Activated CD4-positive, alpha-beta T cell treated with anti-CD3 and anti-CD28 coated beads, Interleukin-2, amount 10 ng/mL, durations not matched to agents 24 days and 14 days (primary cell): ENCODE data around the gene AGK. TPM values are rescaled to one million over a fixed set of nuclear protein-coding genes. Genes with fewer than 3 reads are reported as not detected.
"Not testable (repeated sequence)": the region's sequence is repeated elsewhere in the genome, so short reads cannot be mapped to it uniquely, and the experiment has no call there.

ENCODE experiments used
- DNase-seq: peaks from one replicate; pipeline ENCODE4 v3.0.0; 2022
- H3K27ac Mint-ChIP-seq: one replicate; pipeline ENCODE4 v1.8.0; 2022; ENCODE audit warnings: mild to moderate bottlenecking, mixed read lengths
- H3K27me3 Mint-ChIP-seq: one replicate; pipeline ENCODE4 v1.8.0; 2022; ENCODE audit warnings: mixed read lengths
- H3K36me3 Mint-ChIP-seq: one replicate; pipeline ENCODE4 v1.8.0; 2022; ENCODE audit warnings: low read depth, mild to moderate bottlenecking, mixed read lengths
- H3K4me1 Mint-ChIP-seq: one replicate; pipeline ENCODE4 v1.8.0; 2021; ENCODE audit warnings: mixed read lengths
- H3K4me3 Mint-ChIP-seq: one replicate; pipeline ENCODE4 v1.8.0; 2022; ENCODE audit warnings: mild to moderate bottlenecking, moderate library complexity, mixed read lengths
- H3K9me3 Mint-ChIP-seq: one replicate; pipeline ENCODE4 v1.8.0; 2021; ENCODE audit warnings: mixed read lengths
- intact Hi-C: fragments of 100-400 bp; cut with micrococcal nuclease; formaldehyde crosslinking; loops from one replicate; pipeline ENCODE4 v1.15.1; 2023
- total RNA-seq: library from RNA; stranded (reverse); gene quantifications from 2 replicates; pipeline ENCODE4 v1.2.3, GENCODE V29; 2022

Gene AGK
- total RNA-seq, 1 donor from 2014 or later: 151 TPM

GRCh38 chr7:141674171-141674671, 123.0 kb downstream of the AGK start:
- Mint-ChIP-seq H3K36me3 (peaks cover 36% of the 10 kb centered on the region), H3K27ac (peak overlapping the region; percentile 13)

GRCh38 chr7:141674702-141675101, 123.5 kb downstream of the AGK start:
- H3K27me3 Mint-ChIP-seq: no peaks in the 10 kb centered on the region
- DNase-seq: no peak
- intact Hi-C loops: loop anchor here (5.0 kb wide), 1 partner anchor 117 kb away; no protein-coding TSS in a partner anchor
- H3K9me3 Mint-ChIP-seq: peaks cover 3% of the 10 kb centered on the region
- H3K4me1 Mint-ChIP-seq: peaks cover 39% of the 10 kb centered on the region
- H3K27ac Mint-ChIP-seq: peak overlapping the region; percentile 31
- H3K4me3 Mint-ChIP-seq: peak overlapping the region; percentile 8
- peaks cover 36% of the 10 kb centered on the region for H3K36me3 Mint-ChIP-seq

More at GRCh38 chr7:141674171-141674671, 123.0 kb downstream of the AGK start:
- DNase-seq: no peak
- Mint-ChIP-seq H3K4me1 (peaks cover 37% of the 10 kb centered on the region), H3K4me3 (no peak overlapping the region), H3K27me3 (no peaks in the 10 kb centered on the region), H3K9me3 (peaks cover 3% of the 10 kb centered on the region)
- intact Hi-C loops: no loop called here

GRCh38 chr7:141675436-141676215, 124.4 kb downstream of the AGK start:
- Mint-ChIP-seq H3K4me1 (peaks cover 44% of the 10 kb centered on the region), H3K9me3 (peaks cover 3% of the 10 kb centered on the region), H3K36me3 (peaks cover 40% of the 10 kb centered on the region), H3K27ac (peak overlapping the region; percentile 45), H3K4me3 (peak overlapping the region; percentile 8), H3K27me3 (no peaks in the 10 kb centered on the region)
- DNase-seq: no peak
- intact Hi-C loops: loop anchor here (5.0 kb wide), 1 partner anchor 118 kb away; no protein-coding TSS in a partner anchor

GRCh38 chr7:141676618-141677017, 125.4 kb downstream of the AGK start:
- peak overlapping the region; percentile 51 for H3K27ac Mint-ChIP-seq
- peaks cover 42% of the 10 kb centered on the region for H3K36me3 Mint-ChIP-seq
- peaks cover 3% of the 10 kb centered on the region for H3K9me3 Mint-ChIP-seq

GRCh38 chr7:141679014-141679413, 127.8 kb downstream of the AGK start:
- H3K4me3 Mint-ChIP-seq: peak overlapping the region; percentile 8
- H3K4me1 Mint-ChIP-seq: peaks cover 42% of the 10 kb centered on the region
- H3K27me3 Mint-ChIP-seq: no peaks in the 10 kb centered on the region
- DNase-seq: no peak
- peak overlapping the region; percentile 23 for H3K27ac Mint-ChIP-seq
- intact Hi-C loops: loop anchor here (2.0 to 5.0 kb wide), 2 partner anchors 22 to 122 kb away; no protein-coding TSS in a partner anchor
- H3K36me3 Mint-ChIP-seq: peaks cover 45% of the 10 kb centered on the region
- no peaks in the 10 kb centered on the region for H3K9me3 Mint-ChIP-seq

More at GRCh38 chr7:141676618-141677017, 125.4 kb downstream of the AGK start:
- Mint-ChIP-seq H3K4me1 (peaks cover 44% of the 10 kb centered on the region), H3K27me3 (no peaks in the 10 kb centered on the region), H3K4me3 (peak overlapping the region; percentile 12)
- DNase-seq: no peak
- intact Hi-C loops: loop anchor here (5.0 kb wide), 1 partner anchor 119 kb away; no protein-coding TSS in a partner anchor

GRCh38 chr7:141685285-141686023, 134.2 kb downstream of the AGK start:
- H3K27me3 Mint-ChIP-seq: no peaks in the 10 kb centered on the region
- H3K4me3 Mint-ChIP-seq: no peak overlapping the region
- intact Hi-C loops: no loop called here
- peaks cover 61% of the 10 kb centered on the region for H3K36me3 Mint-ChIP-seq
- H3K4me1 Mint-ChIP-seq: peaks cover 14% of the 10 kb centered on the region
- no peak for DNase-seq
- H3K27ac Mint-ChIP-seq: no peak overlapping the region
- H3K9me3 Mint-ChIP-seq: no peaks in the 10 kb centered on the region

GRCh38 chr7:141686074-141686473, 134.9 kb downstream of the AGK start:
- H3K36me3 Mint-ChIP-seq: peaks cover 56% of the 10 kb centered on the region
- H3K9me3 Mint-ChIP-seq: no peaks in the 10 kb centered on the region

GRCh38 chr7:141686670-141687069, 135.5 kb downstream of the AGK start:
- no peak overlapping the region for H3K4me3 Mint-ChIP-seq
- H3K36me3 Mint-ChIP-seq: peaks cover 50% of the 10 kb centered on the region
- H3K9me3 Mint-ChIP-seq: no peaks in the 10 kb centered on the region
- H3K27me3 Mint-ChIP-seq: no peaks in the 10 kb centered on the region
- no peak for DNase-seq
- no peak overlapping the region for H3K27ac Mint-ChIP-seq
- intact Hi-C loops: no loop called here
- H3K4me1 Mint-ChIP-seq: peaks cover 13% of the 10 kb centered on the region

More at GRCh38 chr7:141686074-141686473, 134.9 kb downstream of the AGK start:
- intact Hi-C loops: no loop called here
- DNase-seq: no peak
- Mint-ChIP-seq H3K4me1 (peaks cover 13% of the 10 kb centered on the region), H3K4me3 (no peak overlapping the region), H3K27me3 (no peaks in the 10 kb centered on the region), H3K27ac (no peak overlapping the region)

- no peaks in the 10 kb centered on the region for H3K27me3 Mint-ChIP-seq
- intact Hi-C loops: no loop called here
- no peak overlapping the region for H3K4me3 Mint-ChIP-seq
- H3K27ac Mint-ChIP-seq: no peak overlapping the region
- H3K36me3 Mint-ChIP-seq: peaks cover 42% of the 10 kb centered on the region
- peaks cover 16% of the 10 kb centered on the region for H3K4me1 Mint-ChIP-seq
- no peak for DNase-seq
- H3K9me3 Mint-ChIP-seq: no peaks in the 10 kb centered on the region
These were observed 136.8 kb downstream of the AGK start for GRCh38 chr7:141688043-141688442.

GRCh38 chr7:141689072-141689825, 138.0 kb downstream of the AGK start:
- H3K27ac Mint-ChIP-seq, H3K9me3 Mint-ChIP-seq, H3K4me3 Mint-ChIP-seq, H3K27me3 Mint-ChIP-seq, DNase-seq, intact Hi-C loops: not testable (repeated sequence)
- peaks cover 16% of the 10 kb centered on the region for H3K4me1 Mint-ChIP-seq
- H3K36me3 Mint-ChIP-seq: peaks cover 40% of the 10 kb centered on the region

GRCh38 chr7:141691540-141691939, 140.3 kb downstream of the AGK start:
- Mint-ChIP-seq H3K27me3 (no peaks in the 10 kb centered on the region), H3K27ac (no peak overlapping the region), H3K4me1 (peaks cover 14% of the 10 kb centered on the region), H3K4me3 (no peak overlapping the region), H3K36me3 (peaks cover 32% of the 10 kb centered on the region), H3K9me3 (no peaks in the 10 kb centered on the region)
- DNase-seq: no peak
- intact Hi-C loops: no loop called here

- Mint-ChIP-seq H3K27me3 (no peaks in the 10 kb centered on the region), H3K27ac (no peak overlapping the region), H3K36me3 (peaks cover 30% of the 10 kb centered on the region), H3K4me3 (no peak overlapping the region), H3K9me3 (no peaks in the 10 kb centered on the region), H3K4me1 (peaks cover 14% of the 10 kb centered on the region)
- no peak for DNase-seq
- intact Hi-C loops: no loop called here
These were observed 140.8 kb downstream of the AGK start for GRCh38 chr7:141691961-141692360.

GRCh38 chr7:141693082-141693481, 141.9 kb downstream of the AGK start:
- DNase-seq: no peak
- Mint-ChIP-seq H3K27me3 (no peaks in the 10 kb centered on the region), H3K27ac (no peak overlapping the region)

More at GRCh38 chr7:141693082-141693481, 141.9 kb downstream of the AGK start:
- intact Hi-C loops: no loop called here
- Mint-ChIP-seq H3K4me3 (no peak overlapping the region), H3K4me1 (peaks cover 22% of the 10 kb centered on the region), H3K36me3 (peaks cover 31% of the 10 kb centered on the region), H3K9me3 (no peaks in the 10 kb centered on the region)
